Mucosa of rectum (tissue), 2 donors: ENCODE measurements around the gene CXCR6.

ENCODE experiments used
- H3K27ac ChIP-seq, 2 donors: one replicate each; pipeline ENCODE4 v1.7.0; 2013; ENCODE audit warnings: inconsistent platforms in 2 of 2, low read depth in 2 of 2, low read length in 2 of 2
- H3K27me3 ChIP-seq, 2 donors: one replicate each; pipeline ENCODE4 v1.7.0; 2013; ENCODE audit warnings: low read length in 2 of 2; ENCODE audit not compliant: control insufficient read depth in 2 of 2, insufficient read depth in 2 of 2
- H3K36me3 ChIP-seq, 2 donors: one replicate each; pipeline ENCODE4 v1.7.0; 2013; ENCODE audit warnings: low read length in 2 of 2; ENCODE audit not compliant: control insufficient read depth in 2 of 2, insufficient read depth in 2 of 2
- H3K4me1 ChIP-seq, 2 donors: one replicate each; pipeline ENCODE4 v1.7.0; 2013; ENCODE audit warnings: low read length in 2 of 2, mild to moderate bottlenecking in 1 of 2; ENCODE audit not compliant: control insufficient read depth in 2 of 2, insufficient read depth in 2 of 2
- H3K4me3 ChIP-seq, 2 donors: one replicate each; pipeline ENCODE4 v1.7.0; 2013; ENCODE audit warnings: low read length in 2 of 2
- H3K9ac ChIP-seq, 2 donors: one replicate each; pipeline ENCODE4 v1.7.0; 2013; ENCODE audit warnings: low read length in 2 of 2, low read depth in 1 of 2, mild to moderate bottlenecking in 1 of 2
- H3K9me3 ChIP-seq, 2 donors: one replicate each; pipeline ENCODE4 v1.7.0; 2013; ENCODE audit warnings: low read length in 2 of 2; ENCODE audit not compliant: control insufficient read depth in 2 of 2
- donor health status: healthy.
- donor health status: Normal muscosa, but diverticular disease.

CXCR6 gene

DNA sequence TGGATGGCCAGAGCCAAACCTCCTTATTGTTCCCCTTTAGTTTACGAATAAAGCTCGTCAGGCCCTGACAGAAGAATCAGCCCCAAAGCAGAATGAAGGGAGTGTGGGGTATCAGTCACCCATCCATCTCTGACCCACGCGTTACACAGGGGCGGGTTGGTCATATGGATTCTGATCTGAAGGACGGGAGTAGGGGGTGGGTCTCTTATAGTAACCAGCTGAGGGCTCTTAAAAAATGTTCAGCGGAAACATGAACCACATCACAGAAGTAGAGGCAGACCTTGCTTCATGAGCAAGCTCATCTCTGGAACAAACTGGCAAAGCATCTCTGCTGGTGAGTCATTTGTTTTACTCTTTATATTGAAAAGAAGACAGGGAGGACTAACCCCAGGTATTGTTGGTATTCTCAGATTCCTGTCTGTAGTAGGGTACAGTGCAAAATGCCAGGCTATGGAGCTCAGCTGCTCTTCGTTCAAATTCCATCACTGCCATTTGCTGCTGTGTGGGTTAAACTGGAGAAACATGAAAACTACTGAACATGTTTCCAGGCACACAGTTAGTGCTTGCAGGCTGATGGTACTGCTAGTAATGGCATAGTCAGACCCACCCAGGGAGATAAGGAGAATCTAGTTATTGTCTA is at the start of gene CXCR6:
Gene CXCR6 (plus strand): TSS at position 258 of the 640 bp plus-strand sequence. CDS start 3,018 bp downstream, outside the sequence.
- Histone ChIP-seq H3K27ac (peak within 1 kb of the TSS in 1 of 2 donors; percentile 6), H3K4me3 (peak within 1 kb of the TSS in 1 of 2 donors; percentile 17)

DNA sequence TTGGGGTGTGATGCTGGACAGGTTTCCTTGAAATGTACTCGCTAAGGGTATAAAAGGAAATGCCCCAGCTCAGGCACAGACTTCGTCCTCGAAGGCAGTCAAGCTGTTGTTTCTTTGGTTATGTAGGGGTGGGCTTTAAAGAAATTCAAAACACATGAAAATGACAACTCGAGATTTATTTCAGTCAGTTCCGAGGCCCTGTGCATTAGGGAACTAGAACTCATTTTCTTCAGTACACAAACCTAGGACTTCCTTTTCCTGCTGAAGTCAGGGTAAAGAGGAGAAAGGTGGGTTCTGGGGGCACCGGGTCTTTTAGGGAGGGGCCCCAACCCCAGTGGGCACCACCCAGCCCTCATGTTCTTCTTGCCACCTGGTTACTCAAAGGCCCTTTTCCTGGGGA is 49.2 kb upstream of the CXCR6 start:
- Histone ChIP-seq H3K4me1 (peaks cover 0 to 5% of the 10 kb centered on the region in 2 donors), H3K9me3 (no peaks in the 10 kb centered on the region), H3K4me3 (no peak overlapping the region), H3K9ac (no peak overlapping the region), H3K27ac (no peak overlapping the region), H3K27me3 (no peaks in the 10 kb centered on the region), H3K36me3 (no peaks in the 10 kb centered on the region)

More for the DNA sequence above, at the start of gene CXCR6:
- Histone ChIP-seq H3K9me3 (no peaks in the 10 kb centered on the region), H3K9ac (no peak within 1 kb of the TSS), H3K4me1 (peaks cover 6 to 7% of the 10 kb centered on the region in 2 donors), H3K27me3 (no peaks in the 10 kb centered on the region), H3K36me3 (peaks cover 17 to 19% of the 10 kb centered on the region in 2 donors)

DNA sequence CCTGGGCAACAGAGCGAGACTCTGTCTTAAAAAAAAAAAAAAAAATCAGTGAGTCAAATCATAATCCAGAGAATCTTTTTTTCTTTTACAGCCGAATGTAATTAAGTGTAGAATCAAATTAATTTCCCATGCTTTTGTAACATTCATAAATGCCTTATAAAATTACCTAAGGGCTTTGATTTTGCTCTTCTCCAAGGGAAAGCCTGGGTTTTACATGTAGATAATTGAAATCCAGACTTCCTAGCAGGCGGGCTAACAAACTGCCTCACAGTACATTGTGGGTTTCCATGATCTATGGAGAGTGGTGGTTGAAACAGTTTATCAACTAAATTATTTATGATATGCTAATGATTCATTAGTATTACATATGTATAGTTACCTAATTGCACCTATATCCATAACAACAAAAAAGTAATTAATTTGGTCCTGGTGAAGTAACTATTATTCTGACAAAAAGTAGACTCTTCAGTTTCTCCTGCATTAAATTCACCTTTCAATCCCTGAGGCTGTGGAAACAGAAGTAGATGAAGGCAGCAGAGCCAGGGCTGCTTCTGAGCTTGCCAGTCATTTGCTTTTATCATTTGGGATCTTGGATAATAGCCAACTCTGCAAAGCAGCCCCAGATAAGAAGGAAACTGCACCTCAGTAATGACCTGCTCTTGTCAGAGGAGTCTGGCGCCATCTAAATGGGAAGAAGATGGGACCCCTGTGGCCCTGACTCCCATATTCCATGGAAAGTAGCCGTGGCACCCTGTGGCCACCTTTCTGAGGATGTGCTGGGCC is 47.4 kb upstream of the CXCR6 start:
- Histone ChIP-seq H3K4me3 (no peak overlapping the region), H3K4me1 (no peaks in the 10 kb centered on the region), H3K27ac (no peak overlapping the region), H3K27me3 (no peaks in the 10 kb centered on the region), H3K36me3 (no peaks in the 10 kb centered on the region), H3K9me3 (no peaks in the 10 kb centered on the region), H3K9ac (no peak overlapping the region)

DNA sequence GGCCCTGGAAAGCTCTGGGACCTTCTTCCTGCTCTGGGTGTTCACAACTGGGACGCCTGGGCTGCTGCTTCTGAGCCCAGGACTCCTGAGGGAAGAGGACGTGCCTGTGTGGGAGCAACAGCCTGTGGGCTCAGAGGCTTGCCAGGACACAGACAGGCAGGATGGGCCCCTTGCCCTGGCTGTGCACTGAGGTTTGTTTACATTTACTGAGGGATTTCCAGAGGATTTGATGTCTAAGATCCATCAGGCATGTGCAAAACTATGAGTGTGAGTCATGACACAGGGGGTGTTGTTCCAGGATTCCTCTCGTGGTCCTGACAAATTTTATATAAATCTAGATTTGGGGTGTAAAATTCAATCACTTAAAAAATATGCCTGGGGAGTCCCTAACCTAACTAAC is 46.3 kb upstream of the CXCR6 start:
- no peaks in the 10 kb centered on the region for H3K4me1 ChIP-seq
- H3K27me3 ChIP-seq, result no peaks in the 10 kb centered on the region
- H3K27ac ChIP-seq, result no peak overlapping the region
- no peaks in the 10 kb centered on the region for H3K9me3 ChIP-seq
- no peak overlapping the region for H3K9ac ChIP-seq
- no peaks in the 10 kb centered on the region for H3K36me3 ChIP-seq
- no peak overlapping the region for H3K4me3 ChIP-seq

DNA sequence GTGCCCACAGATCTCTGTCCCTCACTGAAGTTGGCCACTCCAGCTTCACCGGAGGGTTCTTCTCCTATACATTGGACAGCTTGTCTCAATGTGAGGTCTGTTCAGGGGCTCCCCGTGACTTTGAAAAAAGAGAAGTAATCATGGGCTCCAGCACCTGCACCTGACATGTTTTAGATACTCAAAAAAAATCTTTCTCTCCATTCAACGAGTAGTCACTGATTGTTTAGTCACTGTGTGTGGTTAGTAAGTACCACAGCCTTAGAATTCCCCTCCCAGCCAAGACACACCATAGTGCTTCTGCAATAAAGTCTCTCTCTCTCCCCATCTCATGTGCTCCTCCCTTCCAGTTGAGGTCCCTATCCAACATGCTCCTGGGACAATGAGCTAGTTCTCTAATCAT is 38.3 kb upstream of the CXCR6 start:
- Histone ChIP-seq H3K9ac (no peak overlapping the region), H3K36me3 (no peaks in the 10 kb centered on the region), H3K9me3 (no peaks in the 10 kb centered on the region), H3K27me3 (no peaks in the 10 kb centered on the region), H3K4me3 (no peak overlapping the region), H3K27ac (no peak overlapping the region), H3K4me1 (peaks cover 3 to 6% of the 10 kb centered on the region in 2 donors)

DNA sequence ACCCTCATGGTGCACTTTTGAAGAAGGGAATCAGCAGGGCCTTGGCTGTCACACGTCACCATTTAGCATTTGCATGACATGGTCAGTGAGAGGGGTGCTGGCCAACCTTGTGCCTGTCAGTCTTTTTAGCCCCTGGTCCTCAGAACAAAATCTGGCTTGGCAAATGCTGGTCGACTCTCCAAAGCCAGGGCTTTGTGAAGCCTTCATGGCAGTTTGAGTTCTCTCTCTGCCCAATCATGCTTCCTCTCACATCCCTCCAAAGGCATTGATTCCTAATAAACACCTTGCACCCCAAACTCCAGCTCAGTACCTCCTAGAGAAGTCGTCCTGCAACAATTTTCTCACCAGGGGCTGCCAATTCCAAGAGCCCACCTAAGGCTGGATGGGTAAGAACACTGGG is 37.5 kb upstream of the CXCR6 start:
- Histone ChIP-seq H3K27me3 (no peaks in the 10 kb centered on the region), H3K36me3 (no peaks in the 10 kb centered on the region), H3K9me3 (no peaks in the 10 kb centered on the region), H3K4me3 (no peak overlapping the region), H3K27ac (no peak overlapping the region), H3K4me1 (peaks cover 3 to 6% of the 10 kb centered on the region in 2 donors), H3K9ac (no peak overlapping the region)

DNA sequence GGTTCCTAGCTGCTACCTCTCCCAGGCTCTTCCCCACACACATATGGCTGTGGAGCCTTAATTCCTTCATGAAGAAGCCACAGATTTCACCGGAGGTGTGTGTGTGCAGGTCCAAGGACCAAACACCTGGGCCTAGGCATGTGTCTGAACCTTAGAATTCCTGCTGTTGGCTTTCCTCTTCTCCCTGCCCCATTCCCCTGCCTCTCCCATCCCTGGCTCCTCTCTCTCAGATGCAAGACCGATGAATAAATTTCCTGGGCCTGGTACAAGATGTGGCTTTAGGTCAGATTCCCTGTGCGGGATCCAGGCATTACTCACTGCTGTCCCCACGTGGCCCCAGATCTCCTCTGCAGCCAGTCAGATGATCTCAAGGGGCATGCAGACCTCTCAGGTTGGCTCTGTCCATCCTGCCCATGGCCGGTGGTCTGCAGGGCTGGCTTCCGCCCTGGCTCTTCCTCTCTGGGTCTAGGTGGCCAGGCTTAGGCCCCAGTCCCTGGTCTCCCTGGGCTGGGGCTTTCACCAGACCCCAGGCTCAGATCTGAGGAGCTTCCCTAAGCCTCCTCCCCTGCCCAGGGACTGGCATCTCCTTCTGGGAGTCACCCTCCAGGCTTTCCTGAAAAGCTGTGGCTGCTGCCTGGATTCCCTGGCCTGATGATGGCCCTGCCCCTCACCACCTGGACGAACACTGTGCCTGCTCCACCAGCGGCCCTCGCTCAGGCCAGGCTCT is 36.4 kb upstream of the CXCR6 start:
- peaks cover 3 to 6% of the 10 kb centered on the region in 2 donors for H3K4me1 ChIP-seq

DNA sequence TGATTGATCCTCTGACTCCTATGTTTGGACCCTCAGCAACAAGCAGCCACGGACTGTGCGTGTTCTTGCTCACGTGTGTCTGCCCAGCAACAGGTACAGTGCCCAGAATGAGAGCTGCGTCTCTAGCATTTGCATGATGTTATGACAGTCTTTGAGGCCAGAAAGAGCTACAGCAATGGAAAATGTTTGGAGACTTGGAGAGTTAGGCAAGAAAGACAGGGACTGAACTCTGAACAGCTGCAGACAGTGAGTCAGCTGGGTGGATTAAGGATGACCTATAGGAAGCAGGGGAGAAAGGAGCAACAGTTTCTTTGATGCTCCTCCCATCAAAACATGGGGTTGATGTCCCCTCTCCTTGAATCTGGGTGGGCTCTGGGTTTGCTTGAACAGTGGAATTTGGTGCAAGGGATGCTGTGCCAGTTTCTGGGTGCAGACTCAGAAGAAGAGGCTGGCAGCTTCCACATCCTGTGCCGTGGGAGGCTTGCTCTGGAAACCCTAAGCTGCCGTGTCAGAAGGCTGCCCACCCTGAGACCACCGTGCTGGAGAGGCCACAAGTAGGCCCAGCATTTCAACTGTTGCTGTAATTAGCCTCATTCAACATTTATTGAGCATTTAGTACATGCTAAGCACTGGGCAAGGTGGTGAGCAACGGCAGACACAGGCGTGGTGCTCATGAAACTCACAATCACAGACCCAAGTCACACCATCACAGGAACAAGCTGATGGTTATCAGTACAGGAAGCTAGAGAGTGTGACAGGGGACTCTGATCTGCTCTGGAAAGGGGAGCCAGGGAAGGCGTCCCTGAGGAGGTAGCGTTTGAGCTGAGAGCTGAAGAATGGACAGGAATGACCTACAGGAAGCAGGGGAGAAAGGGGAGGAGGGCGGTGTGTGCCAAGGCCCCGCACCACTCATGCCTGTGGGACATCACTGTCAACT is 35.2 kb upstream of the CXCR6 start:
- no peaks in the 10 kb centered on the region for H3K9me3 ChIP-seq
- H3K27me3 ChIP-seq, result no peaks in the 10 kb centered on the region
- no peaks in the 10 kb centered on the region for H3K36me3 ChIP-seq
- no peak overlapping the region for H3K9ac ChIP-seq
- peaks cover 3 to 6% of the 10 kb centered on the region in 2 donors for H3K4me1 ChIP-seq
- no peak overlapping the region for H3K27ac ChIP-seq
- no peak overlapping the region for H3K4me3 ChIP-seq

More for the DNA sequence above, 36.4 kb upstream of the CXCR6 start:
- Histone ChIP-seq H3K9ac (no peak overlapping the region), H3K27me3 (no peaks in the 10 kb centered on the region), H3K9me3 (no peaks in the 10 kb centered on the region), H3K4me3 (no peak overlapping the region), H3K27ac (no peak overlapping the region), H3K36me3 (no peaks in the 10 kb centered on the region)

DNA sequence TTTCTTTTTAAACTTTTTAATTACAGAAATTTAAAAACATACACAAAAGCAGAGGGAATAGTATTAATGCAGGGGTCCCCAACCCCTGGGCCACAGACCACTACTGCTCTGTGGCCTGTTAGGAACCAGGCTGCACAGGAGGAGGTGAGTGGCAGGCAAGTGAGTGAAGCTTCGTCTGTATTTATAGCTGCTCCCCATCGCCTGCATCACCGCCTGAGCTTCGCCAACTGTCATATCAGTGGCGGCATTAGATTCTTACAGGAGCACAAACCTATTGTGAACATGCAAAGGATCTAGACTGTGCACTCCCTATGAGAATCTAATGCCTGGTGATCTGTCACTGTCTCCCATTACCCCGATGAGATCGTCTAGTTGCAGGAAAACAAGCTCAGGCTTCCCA is 34.5 kb upstream of the CXCR6 start:
- no peaks in the 10 kb centered on the region for H3K27me3 ChIP-seq
- H3K4me1 ChIP-seq, result peaks cover 3 to 6% of the 10 kb centered on the region in 2 donors
- H3K9me3 ChIP-seq, result no peaks in the 10 kb centered on the region
- no peak overlapping the region for H3K9ac ChIP-seq
- H3K27ac ChIP-seq, result no peak overlapping the region
- no peak overlapping the region for H3K4me3 ChIP-seq
- H3K36me3 ChIP-seq, result no peaks in the 10 kb centered on the region
